DOHH2 (cell line): Measurements from ENCODE around the gene PACRG.

Source experiments
- EZH2phosphoT487 ChIP-seq: fragments of 200-600 bp; sonication (generic); IDR thresholded peaks from 2 replicates; pipeline ENCODE4 v1.6.1; 2017; ENCODE audit warnings: borderline replicate concordance, mild to moderate bottlenecking, antibody characterized with exemption, low read length, moderate library complexity, mixed read lengths
- TF ChIP-seq, protein P1 (sequence below): fragments of 200-600 bp; sonication (generic); IDR thresholded peaks from one replicate; pipeline ENCODE4 v1.5.1; 2014; ENCODE audit warnings: antibody characterized with exemption, mild to moderate bottlenecking, low read depth, low read length; ENCODE audit not compliant: poor library complexity, severe bottlenecking

DNA sequence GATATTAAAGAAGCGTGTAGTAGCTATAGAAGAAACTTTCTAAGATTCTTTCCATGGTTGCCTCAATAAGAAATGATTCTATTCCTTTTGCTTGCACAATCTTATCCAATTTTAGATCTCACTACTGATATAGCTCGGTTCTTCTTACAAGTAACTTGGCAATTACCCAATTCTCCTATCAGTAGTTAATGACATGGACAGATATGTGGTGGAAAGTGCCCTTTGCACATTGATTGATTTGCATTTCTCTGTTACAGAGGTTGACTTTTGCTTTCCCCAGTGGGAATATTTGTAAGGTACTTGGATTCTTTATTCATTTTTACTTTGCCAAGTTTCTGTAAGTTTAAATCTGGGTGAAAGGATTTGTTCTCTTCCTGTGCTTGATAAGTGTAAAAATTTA is 593.0 kb downstream of the PACRG start:
- TF ChIP-seq, protein P1, sequence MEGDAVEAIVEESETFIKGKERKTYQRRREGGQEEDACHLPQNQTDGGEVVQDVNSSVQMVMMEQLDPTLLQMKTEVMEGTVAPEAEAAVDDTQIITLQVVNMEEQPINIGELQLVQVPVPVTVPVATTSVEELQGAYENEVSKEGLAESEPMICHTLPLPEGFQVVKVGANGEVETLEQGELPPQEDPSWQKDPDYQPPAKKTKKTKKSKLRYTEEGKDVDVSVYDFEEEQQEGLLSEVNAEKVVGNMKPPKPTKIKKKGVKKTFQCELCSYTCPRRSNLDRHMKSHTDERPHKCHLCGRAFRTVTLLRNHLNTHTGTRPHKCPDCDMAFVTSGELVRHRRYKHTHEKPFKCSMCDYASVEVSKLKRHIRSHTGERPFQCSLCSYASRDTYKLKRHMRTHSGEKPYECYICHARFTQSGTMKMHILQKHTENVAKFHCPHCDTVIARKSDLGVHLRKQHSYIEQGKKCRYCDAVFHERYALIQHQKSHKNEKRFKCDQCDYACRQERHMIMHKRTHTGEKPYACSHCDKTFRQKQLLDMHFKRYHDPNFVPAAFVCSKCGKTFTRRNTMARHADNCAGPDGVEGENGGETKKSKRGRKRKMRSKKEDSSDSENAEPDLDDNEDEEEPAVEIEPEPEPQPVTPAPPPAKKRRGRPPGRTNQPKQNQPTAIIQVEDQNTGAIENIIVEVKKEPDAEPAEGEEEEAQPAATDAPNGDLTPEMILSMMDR: no peak
- no peak for TF ChIP-seq EZH2phosphoT487
